MCF 10A (cell line): ENCODE measurements around the gene DYRK2. TPM values are rescaled to one million over a fixed set of nuclear protein-coding genes. Genes with fewer than 3 reads are reported as not detected.

Experiments used
- BruUV-seq: library from RNA; stranded (reverse); fragments of 400-500 nt; replicated peaks from 2 replicates; lab custom pipeline; 2021; lab: Mats Ljungman, UMichigan
- CTCF ChIA-PET: fragments of 300-600 bp; sonication (Branson Sonifier 250); formaldehyde crosslinking; extraction: SDS; loops from one replicate; lab custom pipeline; 2021; ENCODE audit warnings: antibody characterized with exemption, inconsistent platforms; lab: Yijun Ruan, JAX
- POLR2A ChIA-PET: fragments of 300-600, 350-650 bp; sonication (Branson Sonifier 250); formaldehyde crosslinking; extraction: SDS; loops from one replicate; lab custom pipeline; 2020; ENCODE audit warnings: antibody characterized with exemption, inconsistent platforms; lab: Yijun Ruan, JAX
- DNase-seq: peaks from one replicate; pipeline ENCODE4 v3.0.0-alpha.2; 2018; ENCODE audit not compliant: unreplicated experiment
- H3K27ac Mint-ChIP-seq: one replicate; pipeline ENCODE4 v1.8.0; 2022; ENCODE audit warnings: mild to moderate bottlenecking, low read depth, mixed read lengths; ENCODE audit not compliant: unreplicated experiment
- H3K27me3 Mint-ChIP-seq: one replicate; pipeline ENCODE4 v1.8.0; 2022; ENCODE audit warnings: mixed read lengths; ENCODE audit not compliant: insufficient read depth, unreplicated experiment
- H3K36me3 Mint-ChIP-seq: one replicate; pipeline ENCODE4 v1.8.0; 2022; ENCODE audit warnings: mild to moderate bottlenecking, moderate library complexity, mixed read lengths; ENCODE audit not compliant: insufficient read depth, unreplicated experiment
- H3K4me1 Mint-ChIP-seq: one replicate; pipeline ENCODE4 v1.8.0; 2022; ENCODE audit warnings: mixed read lengths; ENCODE audit not compliant: insufficient read depth, unreplicated experiment
- H3K4me3 Mint-ChIP-seq: one replicate; pipeline ENCODE4 v1.8.0; 2022; ENCODE audit warnings: mild to moderate bottlenecking, moderate library complexity, mixed read lengths; ENCODE audit not compliant: unreplicated experiment
- H3K9me3 Mint-ChIP-seq: one replicate; pipeline ENCODE4 v1.8.0; 2022; ENCODE audit warnings: mixed read lengths; ENCODE audit not compliant: unreplicated experiment
- CTCF ChIP-seq: fragments of 200-600 bp; IDR thresholded peaks from one replicate; pipeline ENCODE4 v1.8.0; 2022; ENCODE audit warnings: antibody characterized with exemption, mild to moderate bottlenecking; ENCODE audit not compliant: unreplicated experiment
- intact Hi-C: fragments of 100-400 bp; cut with micrococcal nuclease; formaldehyde crosslinking; loops from 2 replicates; pipeline ENCODE4 v1.14.1; 2022
- total RNA-seq: library from RNA; stranded (reverse); gene quantifications from 2 replicates; pipeline ENCODE4 v1.2.3, GENCODE V29; 2022

The DYRK2 gene
- total RNA-seq, 1 experiment from 2014 or later: 24.6 TPM

GRCh38 chr12:67638694-67639093, 9.9 kb upstream of the DYRK2 start:
- H3K4me3 Mint-ChIP-seq: no peak overlapping the region
- CTCF ChIA-PET: no interaction called here
- no peak for TF ChIP-seq CTCF
- H3K36me3 Mint-ChIP-seq: peaks cover 6% of the 10 kb centered on the region
- DNase-seq: no peak
- no peaks in the 10 kb centered on the region for H3K27me3 Mint-ChIP-seq
- POLR2A ChIA-PET: no interaction called here
- H3K9me3 Mint-ChIP-seq: no peaks in the 10 kb centered on the region
- no peak overlapping the region for H3K27ac Mint-ChIP-seq
- intact Hi-C loops: no loop called here
- BruUV-seq: no TSS peak
- no peaks in the 10 kb centered on the region for H3K4me1 Mint-ChIP-seq

GRCh38 chr12:67640863-67641262, 7.7 kb upstream of the DYRK2 start:
- no peak for TF ChIP-seq CTCF
- Mint-ChIP-seq H3K27ac (no peak overlapping the region), H3K4me3 (no peak overlapping the region), H3K4me1 (peaks cover 14% of the 10 kb centered on the region), H3K36me3 (peaks cover 12% of the 10 kb centered on the region), H3K27me3 (no peaks in the 10 kb centered on the region), H3K9me3 (peaks cover 7% of the 10 kb centered on the region)
- intact Hi-C loops: no loop called here
- no TSS peak for BruUV-seq
- no peak for DNase-seq
- ChIA-PET POLR2A (interaction anchor here (0.8 kb wide), 1 partner anchor 22 kb away, joined by 3 read pairs; no protein-coding TSS in a partner anchor), CTCF (interaction anchor here (0.6 kb wide), 1 partner anchor 210 kb away, joined by 5 read pairs; no protein-coding TSS in a partner anchor)

- intact Hi-C loops: loop anchor here (2.0 kb wide), 1 partner anchor 288 kb away; no protein-coding TSS in a partner anchor
- CTCF ChIA-PET: interaction anchor here (1.3 to 1.5 kb wide), 2 partner anchors 54 to 395 kb away, joined by 4 to 5 read pairs; no protein-coding TSS in a partner anchor
- H3K4me1 Mint-ChIP-seq: peaks cover 19% of the 10 kb centered on the region
- H3K36me3 Mint-ChIP-seq: peaks cover 6% of the 10 kb centered on the region
- no TSS peak for BruUV-seq
- peaks cover 7% of the 10 kb centered on the region for H3K9me3 Mint-ChIP-seq
- H3K27ac Mint-ChIP-seq: peak overlapping the region; percentile 83
- H3K4me3 Mint-ChIP-seq: no peak overlapping the region
- H3K27me3 Mint-ChIP-seq: no peaks in the 10 kb centered on the region
- TF ChIP-seq CTCF: no peak
- POLR2A ChIA-PET: interaction anchor here (1.5 kb wide), 1 partner anchor 161 kb away, joined by 3 read pairs; no protein-coding TSS in a partner anchor
- peak; percentile 84 for DNase-seq
Measured at GRCh38 chr12:67645126-67645525, 3.4 kb upstream of the DYRK2 start.

- no TSS peak for BruUV-seq
- ChIA-PET CTCF (interaction anchor here (1.0 to 1.5 kb wide), 3 partner anchors 54 to 395 kb away, joined by 3 to 5 read pairs (median 4); no protein-coding TSS in a partner anchor), POLR2A (interaction anchor here (1.2 to 1.5 kb wide), 3 partner anchors 162 to 235 kb away, joined by 3 to 5 read pairs (median 3); no protein-coding TSS in a partner anchor)
- H3K4me1 Mint-ChIP-seq: peaks cover 23% of the 10 kb centered on the region
- TF ChIP-seq CTCF: no peak
- intact Hi-C loops: loop anchor here (2.0 kb wide), 1 partner anchor 289 kb away; no protein-coding TSS in a partner anchor
- peaks cover 6% of the 10 kb centered on the region for H3K36me3 Mint-ChIP-seq
- peak overlapping the region; percentile 83 for H3K27ac Mint-ChIP-seq
- peaks cover 7% of the 10 kb centered on the region for H3K9me3 Mint-ChIP-seq
- H3K27me3 Mint-ChIP-seq: no peaks in the 10 kb centered on the region
- H3K4me3 Mint-ChIP-seq: no peak overlapping the region
- DNase-seq: peak; percentile 62
Measured at GRCh38 chr12:67645601-67646000, 2.9 kb upstream of the DYRK2 start.
